ENCODE results near the gene RUBCN.
A peak's percentile ranks its signal among the peaks of the same experiment; 100 is the strongest.
"Not testable (repeated sequence)": the region's sequence is repeated elsewhere in the genome, so short reads cannot be mapped to it uniquely, and the experiment has no call there.

The RUBCN gene

DNA sequence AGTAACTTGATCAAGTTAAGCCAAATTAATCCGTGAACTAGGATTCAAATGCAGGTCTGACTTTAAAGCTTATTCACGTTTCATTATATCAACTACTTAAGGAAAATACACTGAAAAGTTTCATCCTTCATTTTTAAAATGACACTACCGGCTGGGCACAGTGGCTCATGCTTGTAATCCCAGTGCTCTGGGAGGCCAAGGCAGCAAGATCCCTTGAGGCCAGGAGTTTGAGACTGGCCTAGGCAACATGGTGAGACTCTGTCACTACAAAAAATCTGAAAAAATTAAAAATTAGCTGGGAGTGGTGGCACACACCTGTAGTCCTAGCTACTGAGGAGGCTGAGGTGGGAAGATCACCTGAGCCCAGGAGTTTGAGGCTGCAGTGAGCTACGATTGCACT is 3.7 kb downstream of the RUBCN start:
- no peak for DNase-seq

DNA sequence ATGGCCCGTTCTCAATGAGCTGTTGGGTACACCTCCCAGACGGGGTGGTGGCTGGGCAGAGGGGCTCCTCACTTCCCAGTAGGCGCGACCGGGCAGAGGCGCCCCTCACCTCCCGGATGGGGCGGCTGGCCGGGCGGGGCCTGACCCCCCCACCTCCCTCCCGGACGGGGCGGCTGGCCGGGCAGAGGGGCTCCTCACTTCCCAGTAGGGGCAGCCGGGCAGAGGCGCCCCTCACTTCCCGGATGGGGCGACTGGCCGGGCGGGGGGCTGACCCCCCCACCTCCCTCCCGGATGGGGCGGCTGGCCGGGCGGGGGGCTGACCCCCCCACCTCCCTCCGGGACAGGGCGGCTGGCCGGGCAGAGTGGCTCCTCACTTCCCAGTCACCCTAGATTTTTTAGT is 5.2 kb downstream of the RUBCN start:
- not testable (repeated sequence) for DNase-seq

DNA sequence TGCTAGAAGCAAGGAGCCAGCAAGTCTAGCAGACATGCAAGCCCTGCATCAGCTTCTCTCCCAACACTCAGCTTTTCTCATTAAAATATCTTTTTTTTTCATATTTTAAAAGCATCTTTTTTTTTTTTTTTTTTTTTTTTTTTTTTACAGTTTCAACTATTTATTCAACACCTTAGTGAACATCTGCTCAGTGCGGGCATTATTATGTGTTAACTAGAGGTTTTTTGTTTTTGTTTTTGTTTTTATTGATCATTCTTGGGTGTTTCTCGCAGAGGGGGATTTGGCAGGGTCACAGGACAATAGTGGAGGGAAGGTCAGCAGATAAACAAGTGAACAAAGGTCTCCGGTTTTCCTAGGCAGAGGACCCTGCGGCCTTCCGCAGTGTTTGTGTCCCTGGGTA is 5.9 kb downstream of the RUBCN start:
- DNase-seq, result not testable (repeated sequence)

DNA sequence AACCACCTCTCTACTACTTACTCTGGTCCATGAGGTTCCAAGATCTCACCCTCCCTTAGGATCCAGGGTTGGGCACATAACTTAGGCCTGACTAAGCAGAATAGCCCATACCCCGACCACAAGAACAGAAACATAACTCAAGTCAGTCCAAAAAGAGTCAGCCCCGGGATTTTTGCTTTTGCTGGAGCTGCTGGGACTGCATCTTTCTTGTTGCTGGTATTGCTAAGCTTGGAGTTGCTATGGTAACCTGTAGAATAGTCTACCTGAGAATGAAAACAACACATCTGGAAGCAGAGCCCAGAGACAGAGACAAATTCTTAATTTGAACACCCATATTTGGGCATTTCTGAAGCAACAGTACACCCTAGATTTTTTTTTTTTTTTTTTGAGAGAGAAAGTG is 6.5 kb downstream of the RUBCN start:
- DNase-seq, result no peak

DNA sequence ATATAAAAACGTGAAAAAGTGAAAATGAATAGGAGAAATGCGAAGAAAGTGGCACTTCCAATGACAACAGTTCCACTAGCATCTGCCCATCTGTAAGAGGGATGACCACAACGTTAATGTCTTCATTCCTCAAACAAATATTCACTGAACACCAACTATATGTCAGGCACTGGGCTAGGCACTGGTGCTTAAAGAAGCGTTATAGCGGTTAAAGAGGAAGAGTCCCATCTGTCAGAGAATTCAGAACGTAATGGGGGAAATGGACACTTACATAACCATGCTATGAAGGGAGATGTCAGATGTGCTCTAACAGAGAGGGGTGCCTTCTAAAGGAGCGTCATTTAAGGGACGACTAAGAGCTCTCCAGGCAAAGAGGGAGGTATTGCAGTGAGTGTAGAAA is 8.2 kb downstream of the RUBCN start:
- no peak for DNase-seq

DNA sequence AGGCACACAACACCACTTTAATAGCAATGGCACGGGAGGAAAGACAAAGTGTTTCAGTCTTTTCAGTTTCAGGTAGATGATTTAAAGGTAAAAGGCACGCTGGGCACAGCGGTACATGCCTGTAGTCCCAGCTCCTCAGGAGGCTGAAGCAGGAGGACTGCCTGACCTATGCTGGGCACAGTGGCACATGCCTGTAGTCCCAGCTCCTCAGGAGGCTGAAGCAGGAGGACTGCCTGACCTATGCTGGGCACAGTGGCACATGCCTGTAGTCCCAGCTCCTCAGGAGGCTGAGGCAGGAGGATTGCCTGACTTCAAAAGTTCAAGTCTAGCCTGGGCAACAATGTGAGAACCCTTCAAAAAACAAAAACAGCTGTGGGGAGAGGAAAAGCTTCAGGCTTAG is 8.8 kb downstream of the RUBCN start:
- DNase-seq, result not testable (repeated sequence)

DNA sequence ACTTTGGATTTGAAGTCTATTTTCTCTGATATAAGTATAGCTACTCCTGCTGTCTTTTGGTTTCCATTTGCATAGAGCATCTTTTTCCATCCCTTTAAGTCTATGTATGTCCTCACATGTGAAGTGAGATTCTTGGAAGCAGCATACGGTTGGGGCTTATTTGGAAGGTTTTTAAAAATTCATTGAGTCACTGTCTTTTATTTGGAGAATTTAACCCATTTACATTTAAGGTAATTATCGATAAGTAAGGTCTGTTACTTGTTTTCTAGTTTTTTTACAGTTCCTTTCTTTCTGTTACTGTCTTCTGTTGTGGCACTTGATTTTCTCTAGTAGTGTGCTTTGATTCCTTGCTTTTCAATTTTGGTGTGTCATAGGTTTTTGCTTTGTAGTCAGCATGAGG is 14.0 kb downstream of the RUBCN start:
- no peak for DNase-seq

DNA sequence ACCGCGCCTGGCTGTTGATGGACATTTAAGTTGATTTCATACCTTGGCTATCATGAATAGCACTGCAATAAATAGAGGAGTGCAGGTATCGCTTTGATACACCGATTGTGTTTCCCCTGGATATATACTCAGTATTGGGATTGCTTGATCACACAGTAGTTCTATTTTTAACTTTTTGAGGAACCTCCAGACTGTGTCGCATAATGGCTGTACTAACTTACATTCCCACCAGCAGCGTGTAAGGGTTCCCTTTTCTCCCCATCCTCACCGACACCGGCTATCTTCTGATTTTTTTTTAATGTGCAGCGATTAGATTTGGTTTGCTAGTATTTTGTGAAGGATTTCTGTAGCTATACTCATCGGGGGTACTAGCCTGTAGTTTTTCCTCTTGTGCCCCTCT is 16.0 kb downstream of the RUBCN start:
- no peak for DNase-seq

DNA sequence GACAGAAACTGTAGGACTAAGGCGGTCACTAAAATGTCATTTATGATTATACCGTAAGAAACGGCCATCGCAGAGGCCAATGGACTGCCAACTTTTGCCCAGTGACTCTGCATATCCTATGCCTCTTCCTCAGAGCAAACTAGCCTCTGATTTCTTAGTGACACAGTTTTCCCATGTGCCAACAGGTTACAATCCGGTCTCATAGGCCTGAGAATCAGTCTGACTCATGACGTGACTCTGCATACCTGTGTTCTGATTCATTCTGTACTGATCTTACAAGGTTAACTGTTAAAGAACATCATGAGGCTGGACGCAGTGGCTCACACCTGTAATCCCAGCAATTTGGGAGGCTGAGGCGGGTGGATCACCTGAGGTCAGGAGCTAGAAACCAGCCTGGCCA is 17.8 kb downstream of the RUBCN start:
- DNase-seq, result no peak

DNA sequence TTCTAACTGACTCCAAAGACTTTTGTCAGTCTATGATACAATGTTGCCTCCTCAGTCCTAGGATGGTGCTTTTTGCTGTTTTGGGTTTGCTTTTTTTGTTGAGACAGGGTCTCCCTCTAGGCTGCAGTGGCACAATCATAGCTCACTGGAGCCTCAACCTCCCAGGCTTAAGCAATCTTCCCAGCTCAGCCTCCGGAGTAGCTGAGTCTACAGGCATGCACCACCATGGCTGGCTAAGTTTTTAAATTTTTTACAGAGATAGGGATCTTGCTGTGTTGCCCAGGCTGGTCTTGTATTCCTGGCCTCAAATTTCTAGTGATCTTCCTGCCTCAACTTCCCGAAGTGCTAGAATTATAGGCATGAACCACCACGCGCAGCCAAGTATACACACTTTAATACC is 22.5 kb downstream of the RUBCN start:
- no peak for DNase-seq

DNA sequence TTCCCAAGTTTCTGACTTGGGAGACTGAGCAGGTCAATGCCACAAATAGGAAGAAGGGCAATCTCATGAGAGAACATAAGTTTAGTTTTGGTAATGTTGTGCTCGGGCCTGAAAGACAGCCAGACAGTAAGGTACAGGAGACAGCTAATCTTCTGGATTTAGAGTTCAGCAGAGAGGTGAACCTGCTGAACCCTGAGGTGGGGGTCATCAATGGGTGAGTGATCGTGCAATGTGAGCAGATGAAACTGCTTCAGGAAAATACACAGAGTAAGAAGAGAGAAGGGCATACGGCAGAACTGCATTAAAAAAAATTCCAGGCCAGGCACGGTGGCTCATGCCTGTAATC is 23.3 kb downstream of the RUBCN start:
- no peak for DNase-seq

DNA sequence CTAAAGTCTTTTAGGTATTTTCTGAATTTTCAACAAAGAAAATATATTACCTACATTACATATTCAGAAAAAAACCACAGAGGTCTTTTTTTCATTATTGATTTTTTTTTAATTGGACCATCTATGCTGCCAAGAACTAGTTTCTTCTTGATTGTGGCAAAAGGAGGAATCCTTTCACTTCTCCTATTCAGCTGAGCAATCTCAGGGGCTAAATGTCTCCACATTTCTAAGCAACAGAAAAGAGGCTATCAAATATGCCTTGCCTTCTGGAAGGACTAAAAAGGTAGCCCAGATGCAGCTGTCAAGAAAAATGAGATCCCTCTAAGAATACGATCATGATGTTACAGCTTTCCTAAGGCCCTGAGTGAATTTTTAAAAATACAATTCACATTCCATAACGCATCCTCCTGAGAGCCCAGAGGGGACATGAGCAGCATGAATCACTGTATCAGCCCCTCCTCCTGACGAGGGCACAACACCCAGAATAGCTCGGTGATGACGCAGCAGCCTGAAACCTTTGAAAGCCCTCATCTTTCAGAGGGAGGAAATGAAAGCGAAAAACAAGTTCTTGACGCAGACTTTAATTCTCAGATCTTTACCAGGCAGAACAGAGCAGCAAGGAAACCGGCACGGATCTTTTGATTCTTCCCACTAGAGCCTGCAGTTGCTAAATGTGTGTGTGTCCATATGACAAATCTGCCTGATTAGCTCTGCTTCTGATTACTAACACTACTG is 24.6 kb downstream of the RUBCN start:
- DNase-seq, result no peak

DNA sequence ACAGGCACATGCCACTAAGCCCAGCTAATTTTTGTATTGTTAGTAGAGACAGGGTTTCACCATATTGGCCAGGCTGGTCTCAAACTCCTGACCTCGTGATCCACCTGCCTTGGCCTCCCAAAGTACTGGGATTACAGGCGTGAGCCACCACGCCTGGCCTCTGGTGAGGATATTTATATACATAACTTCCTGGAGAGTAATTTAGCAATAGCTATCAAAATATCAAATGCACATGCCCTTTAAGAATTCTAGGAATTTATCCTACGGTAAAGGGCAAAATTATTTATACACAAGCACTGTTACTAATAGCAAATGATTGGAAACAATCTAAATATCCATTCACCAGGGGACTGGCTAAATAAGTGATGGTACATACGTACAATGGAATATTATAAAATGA is 25.7 kb downstream of the RUBCN start:
- DNase-seq, result not testable (repeated sequence)

DNA sequence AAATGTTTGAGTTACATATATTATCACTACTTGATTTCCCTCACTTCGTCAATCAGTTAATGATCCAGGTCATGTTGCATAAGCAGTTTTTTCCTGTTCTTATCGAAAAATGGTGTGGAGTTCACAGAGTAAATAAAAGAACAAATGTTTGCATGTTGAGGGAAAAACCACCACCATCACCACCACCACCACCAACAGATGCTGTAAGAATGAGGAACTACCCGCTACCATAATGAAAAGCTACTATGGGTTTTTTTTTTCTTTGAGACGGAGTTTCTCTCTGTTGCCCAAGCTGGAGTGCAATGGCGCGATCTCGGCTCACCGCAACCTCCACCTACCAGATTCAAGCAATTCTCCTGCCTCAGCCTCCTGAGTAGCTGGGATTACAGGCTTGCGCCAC is 27.6 kb downstream of the RUBCN start:
- no peak for DNase-seq

DNA sequence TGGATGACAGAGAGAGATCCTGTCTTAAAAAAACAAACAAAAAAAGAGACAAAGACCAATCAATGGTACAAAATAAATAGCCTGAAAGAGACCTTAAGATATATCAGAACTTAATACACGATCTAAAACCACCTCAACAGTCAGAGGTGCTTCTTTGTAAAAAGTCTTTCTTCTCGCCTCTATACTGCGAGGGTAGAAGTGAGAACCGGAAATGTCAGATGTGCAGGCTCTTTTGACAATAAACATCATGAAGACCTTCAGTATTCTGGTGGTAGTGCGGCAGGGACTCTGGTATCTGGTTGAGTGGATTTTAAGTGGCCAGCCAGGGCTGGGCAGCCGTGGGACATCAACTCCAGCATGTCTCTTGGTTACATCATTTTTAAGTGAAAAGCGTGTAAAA is 30.0 kb downstream of the RUBCN start:
- DNase-seq, result no peak

DNA sequence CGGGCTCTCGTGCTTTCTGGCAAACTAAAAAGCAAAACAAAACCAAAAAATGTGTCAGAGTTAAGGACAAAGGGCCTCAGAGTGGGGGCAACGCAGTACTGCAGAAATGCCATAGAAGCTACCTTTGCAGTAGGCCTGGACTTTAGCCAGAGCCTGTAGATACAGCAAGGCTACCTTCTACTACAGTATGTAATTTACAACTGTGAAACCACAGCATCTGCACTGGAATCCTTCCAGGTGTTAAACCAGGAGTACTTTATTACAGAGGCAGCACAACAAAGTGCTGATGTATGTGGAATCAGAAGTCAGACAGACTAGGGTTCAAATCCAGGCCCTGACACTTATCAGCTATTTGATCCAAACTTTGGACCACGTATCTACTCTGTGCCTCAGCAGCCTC is 34.9 kb downstream of the RUBCN start:
- DNase-seq, result no peak

DNA sequence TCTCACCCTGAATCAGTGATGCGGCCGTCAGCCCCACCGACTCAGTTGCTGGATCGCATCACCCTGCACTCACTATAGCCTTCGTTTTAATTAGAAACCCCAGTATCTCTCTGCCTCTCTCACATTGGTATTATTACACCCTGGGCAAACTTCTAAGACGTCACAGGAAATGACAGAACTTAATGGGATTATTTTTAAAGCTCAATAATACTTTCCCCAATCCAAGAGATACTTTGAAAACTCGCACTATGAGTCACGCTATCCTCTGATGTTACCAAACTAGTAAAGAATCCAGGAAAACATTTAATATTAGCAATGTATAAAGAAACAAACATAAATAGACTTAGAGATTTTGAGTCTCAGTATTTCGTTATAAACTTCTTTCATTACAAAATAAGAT is 36.6 kb downstream of the RUBCN start:
- no peak for DNase-seq

DNA sequence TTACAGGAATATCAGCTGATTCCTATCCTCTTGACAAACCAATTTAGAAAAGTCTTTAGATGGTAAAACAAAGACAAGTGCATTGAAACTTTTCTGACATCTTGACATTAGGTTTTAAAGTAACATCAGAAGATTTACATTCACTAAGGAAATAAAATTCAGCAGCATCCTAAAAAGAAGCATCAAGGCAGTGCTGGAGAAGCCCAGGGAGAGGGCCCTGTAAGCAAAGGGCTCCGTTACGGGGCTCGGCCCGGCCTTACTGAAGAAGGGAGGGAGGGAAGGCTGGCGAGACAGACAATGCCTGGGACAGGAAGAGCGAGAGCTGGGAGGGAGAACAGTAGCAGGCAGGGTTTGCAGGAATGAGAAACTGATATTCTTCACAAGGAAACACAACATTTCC is 39.3 kb downstream of the RUBCN start:
- DNase-seq, result no peak

DNA sequence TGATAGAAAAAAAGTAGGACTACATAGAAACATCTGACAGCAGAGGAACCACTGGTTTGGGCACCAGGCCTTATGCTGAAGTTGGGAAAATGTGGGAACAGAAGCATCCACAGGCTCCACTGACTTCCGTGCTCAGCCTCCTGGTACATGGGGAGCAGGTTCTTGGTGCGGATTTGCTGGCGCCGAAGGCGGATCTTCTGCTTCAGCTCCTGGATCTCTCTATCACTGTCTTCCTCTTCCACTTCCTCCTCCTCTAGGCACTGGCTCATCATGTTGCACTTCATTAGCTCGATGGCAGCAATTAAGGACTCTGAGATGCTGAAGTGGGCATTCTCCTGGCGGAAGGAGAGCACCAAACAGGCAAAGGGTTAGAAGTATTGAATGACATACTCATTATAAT is 42.5 kb downstream of the RUBCN start:
- DNase-seq, result no peak

DNA sequence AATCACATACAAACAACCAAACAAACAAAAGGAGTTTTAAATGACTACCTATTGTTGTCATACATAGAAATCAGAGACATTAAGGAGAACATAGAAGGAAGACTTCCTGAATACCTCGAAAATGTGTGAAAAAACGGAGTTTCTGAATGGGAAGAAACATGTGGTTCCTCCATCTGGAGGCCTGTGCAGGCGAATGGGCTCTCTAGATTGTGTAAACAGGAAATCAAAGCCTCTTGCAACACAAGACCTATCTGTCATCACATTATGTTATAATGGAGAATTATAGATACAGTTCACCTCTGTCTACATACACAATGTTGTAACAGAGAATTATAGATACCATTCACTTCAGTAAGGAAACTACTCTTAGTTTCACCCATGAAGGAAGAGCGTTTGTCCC is 44.1 kb downstream of the RUBCN start:
- DNase-seq, result no peak

DNA sequence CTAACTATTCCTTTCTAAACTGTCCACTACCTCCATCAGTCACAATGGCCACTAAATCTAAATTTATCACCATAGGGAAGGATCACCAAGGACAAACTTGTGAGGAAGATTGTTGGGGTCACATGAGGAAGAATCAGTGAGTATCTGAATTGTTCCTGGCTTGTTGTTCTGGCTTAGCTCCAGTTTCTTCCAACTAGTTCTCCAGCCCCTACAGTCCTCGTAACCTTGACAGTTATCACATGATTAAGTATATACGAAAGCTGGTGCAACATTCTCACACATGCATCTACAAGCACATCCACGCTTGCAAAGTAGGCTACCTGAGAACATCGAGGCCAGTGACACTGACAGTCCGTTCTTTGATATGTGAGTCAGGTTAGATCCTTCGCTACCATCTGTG is 46.0 kb downstream of the RUBCN start:
- no peak for DNase-seq

DNA sequence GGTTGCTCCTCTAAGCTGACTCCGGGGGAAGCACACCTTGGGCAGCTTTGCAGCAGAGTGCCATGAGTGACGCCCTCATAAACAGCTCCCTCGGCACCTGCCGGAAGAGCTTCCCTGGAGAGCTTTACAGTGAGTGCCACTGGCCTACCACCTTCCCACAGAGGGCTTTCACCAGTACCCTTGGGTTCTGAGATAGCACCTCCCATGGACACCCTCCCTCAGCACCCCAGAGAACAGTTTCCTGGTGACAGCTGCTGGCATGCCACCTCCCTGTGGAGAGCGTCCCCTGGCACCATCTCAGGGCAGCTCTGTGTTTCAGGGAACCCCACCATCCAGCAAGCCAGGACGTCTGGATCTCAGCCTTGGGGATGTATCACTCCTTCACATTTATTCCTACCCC is 49.1 kb downstream of the RUBCN start:
- DNase-seq, result no peak

DNA sequence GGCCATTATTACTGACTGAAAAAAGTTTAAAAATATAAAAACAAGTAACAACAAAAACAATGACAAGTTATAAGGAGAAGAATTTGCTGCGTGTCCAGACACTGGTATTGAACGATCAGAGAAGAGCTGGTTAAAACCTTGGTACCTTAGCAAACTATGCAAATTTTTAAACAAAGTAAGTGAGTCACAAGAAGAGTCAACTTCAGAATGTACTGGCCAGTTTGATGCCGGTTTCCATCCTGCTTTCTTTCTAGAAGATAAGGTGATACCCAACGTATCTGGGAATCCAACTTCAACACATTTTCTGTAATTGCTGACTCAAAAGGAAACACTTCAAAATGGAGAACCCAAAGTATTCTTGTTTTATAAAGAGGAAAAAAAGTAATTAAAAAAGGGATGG is 49.8 kb downstream of the RUBCN start:
- no peak for DNase-seq

DNA sequence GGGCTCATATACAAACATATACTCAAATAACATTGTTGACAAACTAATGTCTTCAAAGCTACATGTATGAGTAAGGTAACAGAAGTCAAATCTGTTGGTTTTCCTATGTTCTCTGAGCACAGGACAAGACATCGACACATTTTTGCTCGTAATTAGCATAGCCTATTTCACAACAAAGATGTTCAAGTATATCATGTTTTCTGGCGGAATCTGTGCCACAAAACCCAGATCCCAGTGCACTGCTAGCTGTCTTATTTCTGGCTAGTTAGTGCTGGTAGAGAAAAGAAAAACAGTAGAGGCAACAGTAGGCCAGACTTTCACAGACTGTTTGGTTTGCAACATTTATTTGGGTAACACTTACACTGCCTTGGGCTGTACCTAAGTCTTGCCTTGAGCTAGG is 51.2 kb downstream of the RUBCN start:
- DNase-seq, result no peak

DNA sequence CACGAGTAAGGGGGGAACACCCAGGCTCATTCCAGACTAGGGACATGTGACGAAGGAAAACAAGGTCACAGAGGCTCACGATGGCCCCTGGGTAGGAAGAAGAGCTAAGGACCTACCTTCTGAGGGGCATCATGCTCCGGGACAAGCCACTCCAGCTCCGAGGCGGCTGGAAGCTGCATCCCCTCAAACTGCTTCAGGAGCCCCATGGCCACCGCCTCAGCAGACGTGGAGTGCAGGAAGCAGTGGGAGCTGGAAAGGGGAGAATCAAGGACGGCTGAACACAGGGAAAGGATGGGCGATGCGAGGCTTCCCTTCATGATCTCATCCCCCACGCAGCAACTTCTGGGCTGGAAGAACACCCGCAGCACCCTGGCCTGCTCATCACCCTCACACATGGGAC is 53.5 kb downstream of the RUBCN start:
- DNase-seq, result no peak

DNA sequence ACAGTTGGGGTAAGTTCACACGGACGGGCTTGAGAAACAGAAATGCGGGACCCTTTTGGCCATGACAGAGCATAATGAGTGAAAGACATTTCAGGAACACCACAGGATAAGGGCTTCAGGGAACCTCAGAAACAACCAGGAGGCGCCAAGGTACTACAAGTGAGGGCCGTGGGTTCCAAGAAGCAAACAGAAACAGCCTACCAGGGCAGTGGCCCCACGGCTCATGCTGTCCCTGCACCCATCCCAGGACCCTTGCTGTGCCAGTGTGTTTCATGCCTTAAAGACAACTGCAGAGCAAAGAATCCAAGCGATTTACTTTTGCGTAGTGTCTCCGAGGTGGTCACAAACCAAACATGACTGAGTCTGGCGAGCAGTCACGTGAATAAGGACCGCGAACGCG is 54.0 kb downstream of the RUBCN start:
- DNase-seq, result peak; percentile 46
